Peyer's patch (tissue), 4 donors: Measurements from ENCODE around the gene POGK. TPM values are rescaled to one million over a fixed set of nuclear protein-coding genes. Genes with fewer than 3 reads are reported as not detected.
"Not testable (repeated sequence)": the region's sequence is repeated elsewhere in the genome, so short reads cannot be mapped to it uniquely, and the experiment has no call there.

Source experiments
- DNase-seq, 3 donors: peaks; one replicate each; pipeline ENCODE4 v3.0.0-alpha.2; 2017 to 2019
- H3K27ac ChIP-seq, 4 donors: fragments of 200-600 bp; sonication (generic); one replicate each; pipeline ENCODE4 v1.5.1; 2016 to 2019
- H3K27me3 ChIP-seq, 2 donors: fragments of 200-600 bp; sonication (generic); one replicate each; pipeline ENCODE4 v1.5.1; 2019
- H3K36me3 ChIP-seq, 3 donors: fragments of 200-600 bp; sonication (generic); one replicate each; pipeline ENCODE4 v1.5.1; 2016 to 2019
- H3K4me1 ChIP-seq, 4 donors: fragments of 200-600 bp; sonication (generic); one replicate each; pipeline ENCODE4 v1.5.1; 2016 to 2019
- H3K4me3 ChIP-seq, 4 donors: fragments of 200-600 bp; sonication (generic); 1 replicate in 3 of 4; 2 replicates in 1 of 4; pipeline ENCODE4 v1.5.1; 2016 to 2019; ENCODE audit warnings: mild to moderate bottlenecking in 1 of 4
- H3K9me3 ChIP-seq, 4 donors: fragments of 200-600 bp; sonication (generic); one replicate each; pipeline ENCODE4 v1.5.1; 2016 to 2019; ENCODE audit warnings: mild to moderate bottlenecking in 1 of 4
- POLR2A ChIP-seq, 2 donors: fragments of 450-650 bp; IDR thresholded peaks; one replicate each; pipeline ENCODE4 v1.5.1; 2017; ENCODE audit warnings: antibody characterized with exemption in 2 of 2, mild to moderate bottlenecking in 2 of 2, moderate library complexity in 2 of 2
- total RNA-seq, 4 donors: library from RNA; depleted of rRNA; stranded (reverse); fragments of >200 nt; gene quantifications; one replicate each; pipeline ENCODE4 v1.1.0, GENCODE V29; 2016
- TF ChIP-seq, protein P1 (sequence below), 6 experiments: fragments of 450-650 bp in 4 of 6; fragments of 200-600 bp in 2 of 6; sonication (generic) in 1 of 6; IDR thresholded peaks; one replicate each; pipeline ENCODE4 v1.5.1; 2017 to 2019; ENCODE audit warnings: antibody characterized with exemption in 6 of 6, mild to moderate bottlenecking in 3 of 6, moderate library complexity in 1 of 6

Gene POGK
- total RNA-seq, 4 donors from 2014 or later = 14.7 to 40.4 (median 25.0) TPM

GRCh38 chr1:166870584-166870983, 31.3 kb downstream of the POGK start:
- Histone ChIP-seq H3K4me1 (peaks cover 0 to 19% (median 0%) of the 10 kb centered on the region in 4 donors), H3K4me3 (no peak overlapping the region), H3K27me3 (no peaks in the 10 kb centered on the region), H3K36me3 (peaks cover 0 to 24% (median 0%) of the 10 kb centered on the region in 3 donors), H3K27ac (no peak overlapping the region), H3K9me3 (no peaks in the 10 kb centered on the region)
- TF ChIP-seq, protein P1, sequence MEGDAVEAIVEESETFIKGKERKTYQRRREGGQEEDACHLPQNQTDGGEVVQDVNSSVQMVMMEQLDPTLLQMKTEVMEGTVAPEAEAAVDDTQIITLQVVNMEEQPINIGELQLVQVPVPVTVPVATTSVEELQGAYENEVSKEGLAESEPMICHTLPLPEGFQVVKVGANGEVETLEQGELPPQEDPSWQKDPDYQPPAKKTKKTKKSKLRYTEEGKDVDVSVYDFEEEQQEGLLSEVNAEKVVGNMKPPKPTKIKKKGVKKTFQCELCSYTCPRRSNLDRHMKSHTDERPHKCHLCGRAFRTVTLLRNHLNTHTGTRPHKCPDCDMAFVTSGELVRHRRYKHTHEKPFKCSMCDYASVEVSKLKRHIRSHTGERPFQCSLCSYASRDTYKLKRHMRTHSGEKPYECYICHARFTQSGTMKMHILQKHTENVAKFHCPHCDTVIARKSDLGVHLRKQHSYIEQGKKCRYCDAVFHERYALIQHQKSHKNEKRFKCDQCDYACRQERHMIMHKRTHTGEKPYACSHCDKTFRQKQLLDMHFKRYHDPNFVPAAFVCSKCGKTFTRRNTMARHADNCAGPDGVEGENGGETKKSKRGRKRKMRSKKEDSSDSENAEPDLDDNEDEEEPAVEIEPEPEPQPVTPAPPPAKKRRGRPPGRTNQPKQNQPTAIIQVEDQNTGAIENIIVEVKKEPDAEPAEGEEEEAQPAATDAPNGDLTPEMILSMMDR (IDR thresholded peaks at IDR 0.05) = no peak
- no peak for TF ChIP-seq POLR2A (IDR thresholded peaks at IDR 0.05)
- no peak for DNase-seq

DNA sequence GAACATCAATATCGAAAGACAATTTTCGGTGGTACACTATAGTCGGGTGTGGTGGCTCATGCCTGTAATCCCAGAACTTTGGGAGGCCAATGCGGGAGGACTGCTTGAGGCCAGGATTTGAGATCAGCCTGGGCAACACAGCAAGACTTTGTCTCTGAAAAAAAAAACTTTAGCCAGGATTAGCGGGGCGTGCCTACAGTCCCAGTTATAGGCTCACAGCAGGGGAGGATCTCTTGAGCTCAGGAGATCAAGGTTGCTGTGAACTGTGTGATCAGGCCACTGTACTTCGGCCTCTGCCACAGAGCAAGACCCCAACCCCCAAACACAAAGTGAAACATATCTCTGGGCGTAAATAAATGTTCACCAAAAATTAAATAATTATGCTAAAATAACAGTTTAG, 35.2 kb downstream of the POGK start:
- H3K4me3 ChIP-seq = no peak overlapping the region
- H3K27ac ChIP-seq = no peak overlapping the region
- no peaks in the 10 kb centered on the region for H3K36me3 ChIP-seq
- DNase-seq = no peak
- H3K4me1 ChIP-seq = peaks cover 0 to 19% (median 0%) of the 10 kb centered on the region in 4 donors
- no peaks in the 10 kb centered on the region for H3K27me3 ChIP-seq
- no peaks in the 10 kb centered on the region for H3K9me3 ChIP-seq
- TF ChIP-seq, protein P1 (IDR thresholded peaks at IDR 0.05) = no peak
- TF ChIP-seq POLR2A (IDR thresholded peaks at IDR 0.05) = no peak

GRCh38 chr1:166875302-166875733, 36.0 kb downstream of the POGK start:
- H3K27me3 ChIP-seq = no peaks in the 10 kb centered on the region
- no peaks in the 10 kb centered on the region for H3K36me3 ChIP-seq
- H3K4me3 ChIP-seq = peak overlapping the region; percentile 73 to 98 (median 84)
- TF ChIP-seq POLR2A (IDR thresholded peaks at IDR 0.05) = no peak
- TF ChIP-seq, protein P1 (IDR thresholded peaks at IDR 0.05) = no peak
- peaks cover 0 to 19% (median 0%) of the 10 kb centered on the region in 4 donors for H3K4me1 ChIP-seq
- H3K27ac ChIP-seq = peak overlapping the region; percentile 89 to 98 (median 90)
- H3K9me3 ChIP-seq = no peaks in the 10 kb centered on the region
- DNase-seq = no peak

- peak within 1 kb of the TSS; percentile 73 to 98 (median 84) for H3K4me3 ChIP-seq
- peak; percentile 98 to 100 (median 100) for DNase-seq
- H3K4me1 ChIP-seq = peaks cover 0 to 19% (median 0%) of the 10 kb centered on the region in 4 donors
- H3K27ac ChIP-seq = peak within 1 kb of the TSS; percentile 89 to 98 (median 90)
- H3K9me3 ChIP-seq = no peaks in the 10 kb centered on the region
- no peaks in the 10 kb centered on the region for H3K27me3 ChIP-seq
- no peaks in the 10 kb centered on the region for H3K36me3 ChIP-seq
- TF ChIP-seq, protein P1 (IDR thresholded peaks at IDR 0.05) = no peak
- TF ChIP-seq POLR2A (IDR thresholded peaks at IDR 0.05) = peak; percentile 54
Measured at GRCh38 chr1:166875734-166876539, 36.7 kb downstream of the POGK start, which contains the start of gene TADA1. TADA1 (minus strand) TSS chr1:166876264; CDS start chr1:166876233, 31 bp downstream.

GRCh38 chr1:166876540-166876838, 37.2 kb downstream of the POGK start:
- H3K27ac ChIP-seq = peak overlapping the region in 2 of 4 donors; percentile 90 to 98
- H3K4me3 ChIP-seq = peak overlapping the region; percentile 6 to 89 (median 76)
- H3K36me3 ChIP-seq = no peaks in the 10 kb centered on the region
- peaks cover 0 to 19% (median 0%) of the 10 kb centered on the region in 4 donors for H3K4me1 ChIP-seq
- H3K9me3 ChIP-seq = no peaks in the 10 kb centered on the region
- TF ChIP-seq, protein P1 (IDR thresholded peaks at IDR 0.05) = peak; percentile 11 to 46 (median 28)
- TF ChIP-seq POLR2A (IDR thresholded peaks at IDR 0.05) = no peak
- H3K27me3 ChIP-seq = no peaks in the 10 kb centered on the region
- no peak for DNase-seq

GRCh38 chr1:166878173-166878917, 39.1 kb downstream of the POGK start:
- not testable (repeated sequence) for H3K27me3 ChIP-seq, H3K9me3 ChIP-seq, DNase-seq, H3K4me3 ChIP-seq, H3K27ac ChIP-seq, H3K36me3 ChIP-seq
- H3K4me1 ChIP-seq = peaks cover 0 to 19% (median 0%) of the 10 kb centered on the region in 4 donors
